ENCODE data around the gene NEK5.

DNA sequence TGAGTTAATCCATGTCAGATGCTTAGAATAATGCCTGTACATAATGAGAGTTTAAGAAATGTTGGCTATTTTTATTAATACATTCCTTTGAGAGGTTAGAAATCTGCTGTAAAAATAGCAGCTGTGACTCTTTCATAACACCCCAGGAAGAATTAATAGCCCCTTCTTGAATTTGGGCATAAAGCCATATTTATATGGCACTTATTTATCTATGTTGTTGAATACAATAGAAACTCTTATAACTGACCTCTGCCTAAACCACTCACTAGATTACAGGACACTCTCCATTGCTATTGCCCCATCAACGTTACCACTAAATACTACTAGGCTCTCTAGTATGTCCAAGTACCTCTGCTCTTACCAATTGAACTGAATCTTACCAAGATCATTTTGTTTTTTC lies 16.3 kb downstream of the NEK5 start:
- no peak for TF ChIP-seq CTCF (IDR thresholded peaks at IDR 0.05; ENCODE audit: insufficient read depth, low read depth, low read length)
- no peak for TF ChIP-seq EZH2 (IDR thresholded peaks at IDR 0.05; ENCODE audit: insufficient read depth, low read length)

All from astrocyte (in vitro differentiated cells and primary cell).